Right forelimb (tissue), 1 donor: Measurements from ENCODE around the gene GPR32.
"Not testable (repeated sequence)": the region's sequence is repeated elsewhere in the genome, so short reads cannot be mapped to it uniquely, and the experiment has no call there.

Experiments used
- DNase-seq: peaks from one replicate; pipeline ENCODE4 v3.0.0-alpha.2; 2018

The GPR32 gene, protein sequence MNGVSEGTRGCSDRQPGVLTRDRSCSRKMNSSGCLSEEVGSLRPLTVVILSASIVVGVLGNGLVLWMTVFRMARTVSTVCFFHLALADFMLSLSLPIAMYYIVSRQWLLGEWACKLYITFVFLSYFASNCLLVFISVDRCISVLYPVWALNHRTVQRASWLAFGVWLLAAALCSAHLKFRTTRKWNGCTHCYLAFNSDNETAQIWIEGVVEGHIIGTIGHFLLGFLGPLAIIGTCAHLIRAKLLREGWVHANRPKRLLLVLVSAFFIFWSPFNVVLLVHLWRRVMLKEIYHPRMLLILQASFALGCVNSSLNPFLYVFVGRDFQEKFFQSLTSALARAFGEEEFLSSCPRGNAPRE

DNA sequence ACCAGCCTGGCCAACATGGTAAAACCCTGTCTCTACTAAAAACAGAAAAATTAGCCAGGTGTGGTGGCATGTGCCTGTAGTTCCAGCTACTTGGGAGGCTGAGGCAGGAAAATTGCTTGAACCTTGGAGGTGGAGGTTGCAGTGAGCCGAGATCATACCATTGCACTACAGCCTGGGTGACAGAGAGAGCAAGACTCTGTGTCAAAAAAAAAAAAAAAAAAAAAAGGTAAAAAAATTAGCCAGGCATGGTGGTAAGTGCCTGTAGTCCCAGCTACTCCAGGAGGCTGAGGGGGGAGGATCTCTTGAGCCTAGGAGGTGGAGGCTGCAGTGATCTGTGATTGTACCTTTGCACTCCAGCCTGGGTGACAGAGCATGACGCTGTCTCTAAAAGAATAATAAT, at the start of gene GPR32:
Gene GPR32 (plus strand): TSS at position 301 of the 400 bp plus-strand sequence. CDS start 137 bp downstream, outside the sequence.
- DNase-seq: not testable (repeated sequence)

DNA sequence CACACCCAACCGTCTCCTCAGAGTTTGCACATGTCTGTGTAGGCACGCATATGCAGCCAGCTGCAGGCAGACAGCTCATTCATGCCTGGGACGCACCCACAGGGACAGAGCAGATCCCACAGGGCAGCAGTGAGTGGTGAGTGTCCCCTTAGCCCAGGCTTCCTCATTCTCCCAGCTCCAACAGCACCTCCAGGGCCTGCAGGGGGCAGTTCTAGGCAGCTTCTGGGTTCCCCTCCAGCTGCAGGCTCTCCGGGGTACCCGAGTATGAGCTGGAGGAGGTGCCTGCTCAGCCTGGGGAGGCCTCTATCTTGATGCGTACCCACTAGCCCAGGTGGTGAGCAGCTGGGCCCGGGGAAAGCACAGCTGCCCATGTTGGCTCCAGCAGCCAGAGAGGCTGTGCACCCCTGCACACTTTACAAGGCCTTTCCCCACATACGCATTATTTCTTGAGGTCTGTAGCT, 49.3 kb upstream of the GPR32 start:
- peak; percentile 56 for DNase-seq

DNA sequence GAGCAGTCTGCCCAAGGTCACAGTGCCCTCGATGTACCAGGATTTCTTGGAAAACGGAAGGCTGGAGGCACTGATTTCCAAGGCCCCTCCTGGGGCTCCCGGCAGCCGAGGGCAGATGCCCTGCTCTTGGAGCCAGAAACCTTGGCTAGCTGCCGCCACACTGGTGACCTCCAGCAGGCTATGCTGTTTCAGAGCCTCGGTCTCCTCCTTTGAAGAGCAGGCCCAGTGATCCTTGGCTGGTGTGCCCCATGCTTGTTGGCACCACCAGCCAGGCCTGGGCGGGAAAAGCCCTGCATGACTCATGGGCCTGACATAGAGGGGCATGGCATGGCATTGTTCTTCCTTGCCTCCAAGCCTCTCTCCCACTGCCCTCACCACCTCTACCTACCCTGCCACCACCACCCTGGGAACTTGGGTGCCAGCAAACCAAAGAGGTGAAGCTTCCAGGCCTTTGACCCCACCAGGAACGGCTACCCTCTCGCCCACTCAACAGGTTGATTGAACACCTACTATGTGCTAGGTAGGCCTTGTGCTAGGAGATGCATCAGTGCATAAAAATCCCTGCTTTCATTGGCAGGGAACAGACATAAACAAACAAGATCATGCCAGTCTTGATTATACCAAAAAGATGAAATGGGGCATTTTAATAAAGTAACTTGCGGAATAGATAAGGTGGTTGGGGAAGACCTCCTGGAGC, 48.7 kb upstream of the GPR32 start:
- DNase-seq: peak; percentile 60

DNA sequence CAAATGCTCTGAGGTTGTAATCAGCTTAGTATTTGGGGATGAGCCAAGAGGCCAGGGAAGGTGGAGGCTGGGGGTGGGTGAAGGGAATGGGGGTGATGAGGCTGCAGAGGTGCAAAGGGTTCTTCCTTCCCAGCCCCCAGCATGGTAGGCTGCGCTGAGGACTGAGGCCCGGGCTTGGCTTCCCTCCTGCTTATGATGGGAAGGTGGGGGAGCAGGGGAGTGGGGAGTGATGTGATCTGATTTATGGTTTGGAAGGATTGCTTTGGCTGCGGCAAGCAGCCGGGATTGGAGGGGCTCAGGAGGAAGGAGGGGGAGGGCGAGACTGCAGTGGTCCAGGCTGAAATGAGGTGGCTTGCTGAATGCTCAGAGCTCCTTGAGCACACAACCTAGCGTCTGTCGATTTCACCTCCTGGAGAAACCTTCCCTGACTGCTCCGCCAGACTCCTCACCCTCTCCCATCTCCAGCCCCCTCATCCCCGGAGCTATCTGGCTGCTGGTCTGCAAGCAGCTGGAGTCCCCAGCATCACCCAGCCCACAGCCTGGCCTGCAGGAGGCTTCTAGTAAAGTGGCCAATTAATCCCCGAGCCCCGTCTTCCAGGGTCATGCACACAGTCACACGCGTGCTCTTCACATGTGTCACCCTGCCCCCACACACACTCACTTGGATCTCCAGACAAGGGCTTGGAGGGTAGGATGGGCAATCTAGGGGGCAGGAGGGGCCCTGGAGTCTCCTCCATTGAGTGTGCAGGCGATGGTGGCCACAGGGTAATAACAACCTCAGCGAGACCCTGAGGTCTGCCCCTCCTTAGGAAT, 47.9 kb upstream of the GPR32 start:
- no peak for DNase-seq

DNA sequence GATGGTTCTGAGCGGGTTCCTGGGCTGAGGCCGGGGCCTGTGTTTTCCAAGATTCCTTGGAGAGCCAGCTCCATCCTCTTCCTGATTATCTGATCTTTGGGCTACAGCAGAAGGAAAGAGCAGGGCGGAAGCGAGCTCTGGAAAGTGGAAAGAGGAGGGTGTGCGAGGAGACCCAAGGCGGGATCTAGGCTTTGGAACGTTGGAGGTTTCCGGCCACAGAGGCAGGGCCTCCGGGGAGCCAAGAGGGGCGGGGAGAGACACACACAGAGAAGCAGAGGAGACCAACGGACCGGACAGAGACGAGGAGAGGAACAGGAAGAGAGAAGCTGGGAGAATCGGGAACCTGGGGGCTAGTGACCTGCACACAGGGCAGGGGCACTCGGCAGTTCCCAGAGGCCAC, 47.2 kb upstream of the GPR32 start, which contains the start of gene CLEC11A:
Gene CLEC11A (plus strand): TSS at position 296 of the 400 bp plus-strand sequence. CDS start 162 bp downstream, outside the sequence.
- peak; percentile 77 for DNase-seq

DNA sequence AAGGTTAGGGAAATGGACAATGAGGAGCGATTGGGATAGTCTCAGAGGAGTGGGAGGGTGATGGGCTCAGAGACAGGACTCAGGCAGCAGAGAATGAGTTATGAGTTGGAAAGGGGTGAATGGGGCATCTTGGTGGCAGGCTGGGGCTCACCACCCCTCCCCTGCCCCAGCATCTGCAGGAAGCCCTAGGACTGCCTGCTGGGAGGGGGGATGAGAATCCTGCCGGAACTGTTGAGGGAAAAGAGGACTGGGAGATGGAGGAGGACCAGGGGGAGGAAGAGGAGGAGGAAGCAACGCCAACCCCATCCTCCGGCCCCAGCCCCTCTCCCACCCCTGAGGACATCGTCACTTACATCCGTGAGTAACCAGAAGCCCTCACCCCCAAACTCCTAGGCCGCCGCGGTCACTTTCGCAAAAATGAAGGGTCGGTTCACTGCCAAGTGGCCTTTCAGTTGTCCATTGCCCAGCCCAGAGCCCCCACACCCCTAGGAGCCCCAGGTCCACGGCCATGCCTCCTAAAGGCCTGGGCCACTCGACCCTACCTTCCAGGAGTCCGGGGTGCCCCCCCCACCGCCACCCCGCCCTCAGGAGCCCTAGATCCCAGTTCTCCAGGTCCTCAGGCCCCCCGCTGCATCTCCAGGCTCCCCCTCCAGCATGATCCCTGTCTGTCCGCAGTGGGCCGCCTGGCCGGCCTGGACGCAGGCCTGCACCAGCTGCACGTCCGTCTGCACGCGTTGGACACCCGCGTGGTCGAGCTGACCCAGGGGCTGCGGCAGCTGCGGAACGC, 46.3 kb upstream of the GPR32 start:
- peak; percentile 48 for DNase-seq

DNA sequence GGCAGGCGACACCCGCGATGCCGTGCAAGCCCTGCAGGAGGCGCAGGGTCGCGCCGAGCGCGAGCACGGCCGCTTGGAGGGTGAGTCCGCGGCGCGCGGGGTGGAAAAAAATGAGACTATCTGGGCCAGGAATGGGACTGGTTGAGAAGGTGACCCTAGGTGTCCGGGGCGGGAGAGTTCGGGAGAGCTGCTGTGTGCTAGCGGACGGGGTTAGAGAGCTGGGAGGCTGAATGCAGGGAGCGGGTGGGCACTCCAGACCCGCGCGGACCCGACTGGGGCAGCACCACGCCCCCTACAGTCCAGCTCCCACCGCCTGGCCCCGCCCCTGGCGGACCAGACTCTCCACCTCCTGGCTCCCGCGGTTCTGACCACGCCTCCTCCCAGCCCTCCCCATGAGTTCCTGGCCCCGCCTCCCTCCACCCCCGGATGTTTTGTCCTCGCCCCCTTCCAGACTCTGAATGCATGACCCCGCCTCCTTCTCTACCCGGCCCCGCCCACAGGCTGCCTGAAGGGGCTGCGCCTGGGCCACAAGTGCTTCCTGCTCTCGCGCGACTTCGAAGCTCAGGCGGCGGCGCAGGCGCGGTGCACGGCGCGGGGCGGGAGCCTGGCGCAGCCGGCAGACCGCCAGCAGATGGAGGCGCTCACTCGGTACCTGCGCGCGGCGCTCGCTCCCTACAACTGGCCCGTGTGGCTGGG, 45.6 kb upstream of the GPR32 start:
- DNase-seq: peak; percentile 100

DNA sequence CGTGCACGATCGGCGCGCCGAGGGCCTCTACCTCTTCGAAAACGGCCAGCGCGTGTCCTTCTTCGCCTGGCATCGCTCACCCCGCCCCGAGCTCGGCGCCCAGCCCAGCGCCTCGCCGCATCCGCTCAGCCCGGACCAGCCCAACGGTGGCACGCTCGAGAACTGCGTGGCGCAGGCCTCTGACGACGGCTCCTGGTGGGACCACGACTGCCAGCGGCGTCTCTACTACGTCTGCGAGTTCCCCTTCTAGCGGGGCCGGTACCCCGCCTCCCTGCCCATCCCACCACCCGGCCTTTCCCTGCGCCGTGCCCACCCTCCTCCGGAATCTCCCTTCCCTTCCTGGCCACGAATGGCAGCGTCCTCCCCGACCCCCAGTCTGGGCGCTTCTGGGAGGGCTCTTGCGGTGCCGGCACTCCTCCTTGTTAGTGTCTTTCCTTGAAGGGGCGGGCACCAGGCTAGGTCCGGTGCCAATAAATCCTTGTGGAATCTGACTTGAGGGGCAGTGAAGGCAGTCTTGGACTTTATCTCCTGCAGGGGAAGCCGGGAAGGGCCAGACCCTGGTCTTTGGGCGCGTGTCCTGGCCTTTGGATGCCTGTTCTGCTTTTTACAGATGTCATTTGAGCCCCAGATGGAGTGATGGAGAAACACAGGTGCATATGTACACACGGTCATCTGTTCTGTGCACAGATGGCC, 44.9 kb upstream of the GPR32 start:
- DNase-seq: no peak

DNA sequence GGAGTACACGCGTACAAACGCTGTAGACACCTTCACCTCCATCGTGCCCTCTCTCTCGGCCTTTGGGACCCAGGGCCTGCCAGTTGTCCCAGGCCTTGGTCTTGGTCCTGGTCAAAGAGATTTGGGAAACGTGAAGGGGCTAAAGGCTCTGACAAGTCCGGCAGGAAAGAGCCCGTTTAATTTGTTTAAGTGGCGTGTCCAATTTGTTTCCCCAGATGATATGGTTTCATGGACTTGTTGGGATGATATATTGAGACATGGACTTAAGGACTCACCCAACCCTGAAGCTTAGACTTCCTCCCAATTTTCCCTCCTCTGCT, 44.4 kb upstream of the GPR32 start:
- DNase-seq: peak; percentile 35

DNA sequence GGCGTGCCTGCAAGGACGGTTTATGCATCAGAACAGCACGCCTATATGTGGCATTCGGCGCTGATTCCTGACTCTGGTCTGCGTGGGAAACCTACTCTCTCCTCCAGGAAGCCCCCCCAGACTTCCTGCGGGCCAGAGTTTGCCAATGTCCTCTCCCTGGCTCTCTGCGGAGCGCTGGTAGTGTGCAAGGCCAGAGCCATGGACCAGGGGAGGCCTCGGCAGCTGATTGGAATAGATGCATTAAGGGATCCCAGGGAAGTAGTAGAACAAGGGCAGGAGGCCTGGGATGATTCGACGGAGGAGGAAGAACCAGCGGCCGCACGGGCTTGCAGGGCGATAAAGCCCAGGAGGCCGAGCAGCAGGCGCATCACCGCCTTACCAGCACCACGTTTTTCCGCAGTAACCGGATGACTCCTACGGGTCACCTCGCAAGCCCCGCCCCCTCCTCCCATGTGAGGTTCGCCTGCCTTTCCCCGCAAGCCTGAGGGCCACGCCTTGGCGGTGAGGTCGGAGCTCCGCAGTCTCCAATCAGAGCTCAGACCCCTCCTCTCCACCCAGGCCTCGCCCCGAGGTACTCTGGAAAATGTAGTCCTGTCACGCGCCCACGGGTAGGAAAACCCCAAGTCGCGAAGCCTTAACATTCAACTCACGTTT, 42.1 kb upstream of the GPR32 start:
- DNase-seq: peak; percentile 82

DNA sequence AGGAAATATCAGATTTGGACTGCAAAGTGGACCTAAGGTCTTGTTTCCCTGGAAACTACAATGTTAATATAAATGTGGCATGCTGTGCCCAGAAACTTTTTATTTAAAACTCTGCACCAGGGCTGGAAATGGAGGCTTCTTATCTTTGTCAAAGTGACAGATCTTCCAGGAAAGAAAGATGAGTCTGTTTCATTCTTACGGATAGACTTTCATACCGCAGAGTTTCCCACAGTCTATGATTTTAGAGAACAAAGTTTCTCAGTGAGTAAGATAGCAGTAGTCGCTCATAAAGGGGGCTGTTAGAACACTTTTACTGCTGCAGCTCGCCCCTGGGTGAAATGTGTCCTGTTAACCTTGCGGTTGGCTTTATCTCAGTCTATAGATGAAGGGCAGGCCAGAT, 40.4 kb upstream of the GPR32 start:
- DNase-seq: no peak

DNA sequence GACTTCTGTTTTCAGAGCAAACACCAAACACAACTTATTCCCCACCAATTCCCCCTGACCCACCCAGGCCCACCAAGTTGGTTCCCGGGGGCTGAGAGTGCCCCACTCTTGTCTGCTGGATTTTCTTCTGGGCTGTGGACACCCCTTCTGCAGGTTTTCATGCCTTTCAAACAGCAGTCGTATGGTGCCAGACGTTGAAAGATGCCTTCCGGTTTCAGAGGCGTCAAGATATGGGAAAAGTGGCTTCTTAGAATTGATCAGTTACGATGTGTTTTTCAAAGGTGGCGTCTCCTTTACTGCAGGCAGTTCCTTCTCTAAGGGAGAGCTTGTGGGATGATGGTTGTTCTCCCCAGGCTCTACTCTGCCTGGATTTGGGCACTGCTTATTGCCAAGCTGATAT, 34.4 kb upstream of the GPR32 start:
- DNase-seq: no peak

DNA sequence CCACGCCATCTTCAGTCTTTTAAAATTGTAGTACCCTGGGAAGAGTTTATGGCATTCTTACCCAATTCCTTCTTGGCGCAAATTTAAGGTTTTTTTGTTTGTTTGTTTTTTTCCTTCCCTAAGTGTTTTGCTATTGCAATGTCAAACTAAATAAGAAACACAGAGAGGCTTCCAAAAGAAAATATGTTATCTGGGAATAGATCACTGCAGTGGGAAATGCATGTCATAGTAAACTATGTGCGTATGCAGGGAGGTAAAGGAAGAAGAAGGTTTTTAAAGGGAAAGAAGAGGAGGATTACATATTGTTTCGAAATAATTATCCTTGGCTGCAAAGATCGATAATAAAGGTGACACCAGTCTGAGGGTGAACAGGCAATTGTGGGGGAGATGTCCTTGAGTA, 33.9 kb upstream of the GPR32 start:
- no peak for DNase-seq

DNA sequence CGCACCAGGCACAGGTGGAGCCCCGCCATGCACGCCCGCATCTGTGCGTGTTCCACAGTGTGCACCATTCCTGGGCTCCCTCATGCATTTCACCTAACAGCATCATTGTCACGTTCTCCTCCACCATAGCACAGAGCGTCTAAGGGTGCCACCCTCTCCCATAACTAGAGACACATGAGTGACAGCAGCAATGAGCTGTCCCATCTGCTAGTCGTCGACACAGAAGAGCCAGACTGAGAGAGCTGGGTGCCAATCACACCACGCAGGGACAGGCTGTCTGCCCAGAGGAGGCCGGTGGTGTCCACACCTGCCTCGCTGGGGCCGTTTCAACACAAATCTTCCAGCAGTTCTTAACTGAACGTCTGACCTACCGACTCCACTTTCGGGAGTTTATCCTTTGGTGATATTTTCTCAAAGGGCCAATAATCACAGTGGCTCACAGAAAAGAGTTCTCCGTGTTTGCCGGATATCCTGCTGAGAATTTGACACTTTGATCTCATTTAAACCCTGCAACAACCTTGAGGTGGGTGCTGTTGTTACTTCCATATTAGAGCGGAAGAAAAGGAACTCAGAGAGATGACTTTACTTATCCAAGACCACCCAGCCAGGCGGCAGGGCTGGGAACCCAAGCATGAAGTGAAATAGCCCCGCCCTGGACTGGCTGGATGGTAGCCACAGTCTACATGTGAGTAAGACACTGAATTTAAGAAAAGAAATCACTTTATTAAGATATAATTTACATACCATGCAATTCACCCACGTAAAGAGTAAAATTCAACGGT, 30.9 kb upstream of the GPR32 start:
- no peak for DNase-seq

DNA sequence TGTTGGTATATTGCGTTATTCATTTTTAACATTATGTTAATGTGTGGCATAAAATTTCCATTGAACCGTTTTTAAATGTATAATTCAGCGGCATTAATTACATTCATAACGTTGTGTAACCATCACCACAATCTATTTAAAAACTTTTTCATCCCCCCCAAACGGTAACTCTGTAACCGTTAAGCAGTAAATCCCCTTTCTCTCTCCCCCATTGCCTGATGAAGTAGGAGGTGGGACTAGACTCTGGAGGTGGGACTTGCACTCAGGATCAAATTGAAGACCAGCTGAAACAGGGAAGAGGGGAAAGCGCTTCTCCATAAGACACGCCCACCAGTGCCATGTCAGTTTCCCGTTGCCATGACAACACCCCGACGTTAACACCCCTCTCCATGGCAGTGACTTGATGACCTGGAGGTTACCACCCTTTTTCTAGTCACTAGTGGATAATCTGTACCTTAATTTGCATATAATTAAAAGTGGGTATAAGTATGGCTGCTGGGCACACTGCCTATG, 30.3 kb upstream of the GPR32 start:
- DNase-seq: no peak

DNA sequence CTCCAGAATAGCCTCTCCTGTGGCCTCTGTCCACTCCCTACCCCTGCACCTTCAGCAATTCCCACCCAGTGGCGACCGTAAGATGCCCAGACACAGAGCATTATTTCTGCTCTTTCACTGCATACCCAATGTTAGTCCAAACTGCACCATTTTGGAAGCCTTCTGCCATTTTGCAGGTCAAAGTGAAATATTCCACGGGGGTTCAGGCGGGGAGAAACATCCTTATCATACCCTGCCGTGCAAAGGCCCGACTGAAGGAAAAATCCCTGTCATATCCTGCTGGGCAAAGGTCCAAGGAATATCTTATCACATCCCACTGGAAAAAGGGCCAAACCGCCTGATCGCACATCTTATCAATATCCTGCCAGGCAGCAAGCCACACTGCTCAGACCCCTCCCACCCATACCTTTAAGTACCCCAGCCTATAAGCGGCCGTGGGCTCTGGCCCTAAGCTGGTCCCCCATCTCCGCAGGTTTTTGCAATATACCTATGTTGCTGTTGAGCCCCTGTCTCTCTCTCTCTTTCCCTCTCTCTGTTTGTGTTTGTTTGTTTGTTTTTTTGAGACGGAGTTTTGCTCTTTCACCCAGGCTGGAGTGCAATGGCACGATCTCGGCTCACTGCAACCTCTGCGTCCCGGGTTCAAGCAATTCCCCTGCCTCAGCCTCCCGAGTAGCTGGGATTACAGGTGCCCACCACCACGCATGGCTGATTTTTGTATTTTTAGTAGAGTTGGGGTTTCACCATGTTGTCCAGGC, 28.9 kb upstream of the GPR32 start:
- DNase-seq: no peak

DNA sequence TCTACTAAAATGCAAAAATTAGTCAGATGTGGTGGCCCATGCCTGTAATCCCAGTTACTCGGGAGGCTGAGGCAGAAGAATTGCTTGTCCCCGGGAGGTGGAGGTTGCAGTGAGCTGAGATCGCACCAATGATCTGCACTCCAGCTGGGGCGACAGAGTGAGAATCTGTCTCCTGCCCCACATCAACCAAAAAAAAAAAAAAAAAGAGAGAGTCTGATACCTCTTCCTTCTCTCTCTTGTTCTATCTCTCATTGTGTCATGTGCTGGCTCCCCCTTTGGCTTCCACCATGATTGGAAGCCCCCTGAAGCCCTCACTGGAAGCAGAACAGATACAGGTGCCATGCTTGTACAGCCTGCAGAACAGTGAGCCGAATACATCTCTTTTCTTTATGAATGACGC, 26.7 kb upstream of the GPR32 start:
- DNase-seq: no peak

DNA sequence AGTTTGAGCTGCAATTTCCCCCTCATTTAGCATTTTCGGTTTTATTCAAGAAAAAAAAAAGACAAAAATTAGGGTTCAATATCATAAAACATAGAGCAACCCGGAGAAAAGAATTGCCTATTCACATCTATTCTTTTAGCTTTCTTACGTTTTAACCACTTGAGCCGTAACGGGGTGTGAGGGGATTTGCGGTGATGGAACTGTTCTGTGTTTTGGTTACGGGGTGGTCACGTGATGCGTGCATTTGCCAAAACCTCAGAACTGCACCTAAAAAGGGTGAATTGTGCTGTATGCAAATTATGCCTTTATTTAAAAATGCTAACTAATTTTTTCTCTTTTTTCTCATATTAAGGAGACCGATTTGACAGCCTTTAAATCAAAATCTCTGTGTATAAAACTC, 25.0 kb upstream of the GPR32 start:
- DNase-seq: no peak

DNA sequence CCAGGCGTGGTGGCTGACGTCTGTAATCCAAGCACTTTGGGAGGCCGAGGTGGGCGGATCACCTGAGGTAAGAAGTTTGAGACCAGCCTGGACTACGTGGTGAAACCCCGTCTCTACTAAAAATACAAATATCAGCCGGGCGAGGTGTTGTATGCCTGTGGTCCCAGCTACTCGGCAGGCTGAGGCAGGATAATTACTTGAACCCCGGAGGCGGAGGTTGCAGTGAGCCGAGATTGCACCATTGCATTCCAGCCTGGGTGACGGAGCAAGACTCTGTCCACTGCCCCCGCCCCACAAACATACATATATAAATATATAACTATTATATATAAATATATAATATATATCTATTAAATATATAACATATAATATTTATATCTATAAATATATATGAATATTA, 23.1 kb upstream of the GPR32 start:
- DNase-seq: not testable (repeated sequence)
